HepG2 (cell line): ENCODE data around the gene MGAT5. TPM values are rescaled to one million over a fixed set of nuclear protein-coding genes. Genes with fewer than 3 reads are reported as not detected.

Experiments used
- ATAC-seq: fragments of 200-7000 bp; cut with Tn5 transposase; 3 replicates; pipeline ENCODE4 v1.9.1; 2020; ENCODE audit warnings: mild to moderate bottlenecking, moderate library complexity
- BruUV-seq: library from RNA; stranded (reverse); fragments of 400-500 nt; replicated peaks from 2 replicates; lab custom pipeline; 2021; lab: Mats Ljungman, UMichigan
- CTCF ChIA-PET: fragments of 300-600 bp; formaldehyde crosslinking; extraction: SDS; loops from one replicate; lab custom pipeline; 2021; ENCODE audit warnings: low total read pairs, inconsistent platforms, low intra/inter-chr PET ratio; lab: Yijun Ruan, JAX
- POLR2A ChIA-PET: fragments of 350-600 bp; sonication (Branson Sonifier 250); formaldehyde crosslinking; loops from one replicate; lab custom pipeline; 2020; ENCODE audit warnings: antibody characterized with exemption, inconsistent platforms; lab: Yijun Ruan, JAX
- DNase-seq: peaks from one replicate; pipeline ENCODE4 v3.0.0-alpha.2; 2015; ENCODE audit warnings: low spot score
- FAIRE-seq: peaks from 3 replicates; lab custom pipeline; 2011; peaks lifted over from hg19 to GRCh38; lab: Jason Lieb, UNC
- H2AFZ ChIP-seq: one replicate; pipeline ENCODE4 v1.6.1; 2011; ENCODE audit warnings: low read length, inconsistent platforms
- H3K27ac ChIP-seq: fragments of 300-600 bp; 3 replicates; pipeline ENCODE4 v1.8.0; 2011; ENCODE audit warnings: mixed run types, mild to moderate bottlenecking, mixed read lengths, low read length, inconsistent platforms; ENCODE audit not compliant: insufficient read depth; ENCODE audit errors: extremely low read length
- H3K27me3 ChIP-seq, 2 experiments: fragments of 200-600 bp in 1 of 2; 2 replicates in 1 of 2; 3 replicates in 1 of 2; pipeline versions ENCODE4 v1.6.0 to v1.8.0; 2011; ENCODE audit warnings: low read length in 2 of 2, mild to moderate bottlenecking in 2 of 2, moderate library complexity in 2 of 2, inconsistent platforms in 1 of 2; ENCODE audit not compliant: insufficient read depth in 2 of 2, control insufficient read depth in 1 of 2
- H3K36me3 ChIP-seq, 2 experiments: fragments of 200-600 bp in 1 of 2; replicated peaks in 1 of 2; 2 replicates in 1 of 2; 3 replicates in 1 of 2; pipeline versions ENCODE4 v1.5.1 to v1.8.0; 2011; ENCODE audit warnings: low read length in 2 of 2, inconsistent platforms in 1 of 2; ENCODE audit not compliant: insufficient read depth in 2 of 2, control insufficient read depth in 1 of 2
- H3K4me1 ChIP-seq: 2 replicates; pipeline ENCODE4 v1.5.1; 2012; ENCODE audit warnings: low read length, inconsistent platforms; ENCODE audit not compliant: insufficient read depth
- H3K4me2 ChIP-seq: 2 replicates; pipeline ENCODE4 v1.6.0; 2011; ENCODE audit warnings: low read depth, low read length, inconsistent platforms
- H3K4me3 ChIP-seq, 3 experiments: fragments of 200-600 bp in 1 of 3; sonication (generic), shearing (Covaris generic) in 1 of 3; replicated peaks in 1 of 3; 2 replicates each; pipeline ENCODE4 v1.5.1; 2011 to 2016; ENCODE audit warnings: low read length in 3 of 3, inconsistent platforms in 2 of 3, low read depth in 2 of 3, mild to moderate bottlenecking in 2 of 3, control low read depth in 1 of 3, mixed read lengths in 1 of 3; ENCODE audit not compliant: insufficient read depth in 1 of 3
- H3K79me2 ChIP-seq: one replicate; pipeline ENCODE4 v1.6.1; 2011; ENCODE audit warnings: low read length, inconsistent platforms; ENCODE audit not compliant: insufficient read depth
- H3K9ac ChIP-seq: 2 replicates; pipeline ENCODE4 v1.6.0; 2011; ENCODE audit warnings: mild to moderate bottlenecking, low read depth, low read length, inconsistent platforms; ENCODE audit not compliant: insufficient read depth
- H3K9me3 ChIP-seq: 2 replicates; pipeline ENCODE4 v1.5.1; 2012; ENCODE audit warnings: mild to moderate bottlenecking, low read length
- H4K20me1 ChIP-seq: 2 replicates; pipeline ENCODE4 v1.6.0; 2011; ENCODE audit warnings: inconsistent platforms, mild to moderate bottlenecking, low read length, moderate library complexity; ENCODE audit not compliant: insufficient read depth
- HNF4A ChIP-seq: sonication (generic); formaldehyde crosslinking; IDR thresholded peaks from 2 replicates; pipeline ENCODE4 v1.4.0; 2020; ENCODE audit warnings: missing genetic modification reagents
- KLF6 ChIP-seq: IDR thresholded peaks from 2 replicates; pipeline ENCODE4 v1.8.0; 2016; ENCODE audit warnings: missing biosample characterization, missing genetic modification reagents
- MAFK ChIP-seq, 2 experiments: IDR thresholded peaks in 1 of 2; conservative IDR thresholded peaks in 1 of 2; 2 replicates each; pipeline ENCODE4 v1.6.1; 2011; ENCODE audit warnings: improper control_type of control experiment in 2 of 2, low read length in 2 of 2
- MEIS1 ChIP-seq: sonication (generic); formaldehyde crosslinking; IDR thresholded peaks from 2 replicates; pipeline ENCODE4 v1.9.0; 2021; ENCODE audit warnings: mild to moderate bottlenecking, missing genetic modification reagents, moderate library complexity, borderline replicate concordance
- NR2F2 ChIP-seq: IDR thresholded peaks from 2 replicates; pipeline ENCODE4 v1.6.1; 2012; ENCODE audit warnings: low read depth, inconsistent platforms, borderline replicate concordance
- RFXANK ChIP-seq: IDR thresholded peaks from 2 replicates; pipeline ENCODE4 v1.6.1; 2016
- STAT6 ChIP-seq: sonication (generic); formaldehyde crosslinking; IDR thresholded peaks from 2 replicates; pipeline ENCODE4 v1.4.0; 2020; ENCODE audit warnings: missing genetic modification reagents, mild to moderate bottlenecking, borderline replicate concordance
- ZMAT3 ChIP-seq: sonication (generic); formaldehyde crosslinking; conservative IDR thresholded peaks from 2 replicates; pipeline ENCODE4 v1.7.0; 2021; ENCODE audit warnings: missing genetic modification reagents
- ZNF274 ChIP-seq: sonication (generic); formaldehyde crosslinking; IDR thresholded peaks from 2 replicates; pipeline ENCODE4 v1.5.1; 2020; ENCODE audit warnings: mild to moderate bottlenecking, missing genetic modification reagents
- ZNF441 ChIP-seq: sonication (generic); formaldehyde crosslinking; IDR thresholded peaks from 2 replicates; pipeline ENCODE4 v1.7.0; 2021; ENCODE audit warnings: missing genetic modification reagents, borderline replicate concordance
- ZNF615 ChIP-seq: sonication (generic); formaldehyde crosslinking; IDR thresholded peaks from 2 replicates; pipeline ENCODE4 v1.5.0; 2020; ENCODE audit warnings: mild to moderate bottlenecking, missing genetic modification reagents, borderline replicate concordance
- WGBS: methylation state at CpG from one replicate; pipeline ENCODE4 v1.1.6; 2017; ENCODE audit warnings: low lambda C conversion rate; 5-methylcytosine and 5-hydroxymethylcytosine counted together
- in situ Hi-C: cut with HindIII; loops from 2 replicates; pipeline ENCODE4 v1.10.0; 2017; ENCODE audit warnings: low pct_unique_long_range_greater_than_20kb; ENCODE audit not compliant: extremely low pct_ligation_motif_present
- intact Hi-C: fragments of 100-400 bp; cut with micrococcal nuclease; formaldehyde crosslinking; loops from one replicate; pipeline ENCODE4 v1.10.0; 2022; ENCODE audit not compliant: unreplicated experiment
- polyA plus RNA-seq, 8 experiments: library from polyadenylated mRNA; depleted of rRNA in 3 of 8; stranded (reverse) in 7 of 8; unstranded in 1 of 8; fragments of >200 nt; fragmentation: Illumina TruSeq in 4 of 8; extraction: Trizol in 4 of 8; gene quantifications; 2 replicates each; pipeline versions ENCODE4 v1.2.1 to v1.2.3, GENCODE V29; 2011 to 2016; ENCODE audit warnings: low read depth in 4 of 8, missing spikeins in 1 of 8, mixed read lengths in 1 of 8; ENCODE audit not compliant: insufficient read depth in 1 of 8
- total RNA-seq, 5 experiments: library from RNA; depleted of rRNA; stranded (reverse); fragments of >200 nt; fragmentation: Illumina TruSeq; extraction: Trizol; gene quantifications; 2 replicates each; pipeline ENCODE4 v1.2.3, GENCODE V29; 2016; ENCODE audit warnings: low read depth in 1 of 5

Gene MGAT5
- total and polyA plus RNA-seq, 2 of the 13 experiments (the other 11 are each of a cell fraction or from before 2014, with no cell fraction given) = 33.1 to 60.2 TPM

- no TSS peak for BruUV-seq
- TF ChIP-seq HNF4A (CRISPR knock-in tag) (no peak), RFXANK (CRISPR knock-in tag) (no peak), KLF6 (CRISPR knock-in tag) (no peak), STAT6 (CRISPR knock-in tag) (no peak), ZNF274 (CRISPR knock-in tag) (no peak), ZMAT3 (CRISPR knock-in tag) (no peak), MEIS1 (CRISPR knock-in tag) (no peak), NR2F2 (no peak), ZNF441 (CRISPR knock-in tag) (no peak), ZNF615 (CRISPR knock-in tag) (no peak), MAFK (conservative IDR thresholded peaks at IDR 0.05 in 1 of 2, IDR thresholded peaks at IDR 0.05 in 1 of 2; ENCODE audit: low read length in 2 of 2) (no peak)
- Histone ChIP-seq H3K79me2 (no peaks in the 10 kb centered on the region), H3K4me3 (no peak overlapping the region), H3K27ac (no peak overlapping the region), H3K4me2 (no peak overlapping the region), H3K27me3 (no peaks in the 10 kb centered on the region), H3K9ac (no peak overlapping the region), H2AFZ (no peak overlapping the region), H3K36me3 (peaks cover 10 to 35% of the 10 kb centered on the region in 2 experiments), H4K20me1 (no peaks in the 10 kb centered on the region), H3K9me3 (no peaks in the 10 kb centered on the region), H3K4me1 (no peaks in the 10 kb centered on the region)
- no peak for ATAC-seq
- ChIA-PET CTCF (no interaction called here), POLR2A (no interaction called here)
- FAIRE-seq = no peak
- 95% methylated on average over 3 of the region's 3 CpGs for WGBS
- in situ Hi-C loops (no loop called here), intact Hi-C loops (no loop called here)
- DNase-seq = no peak
These were observed 99.0 kb downstream of the MGAT5 start for GRCh38 chr2:134352844-134353243.
